Colonic mucosa (tissue), 4 donors: ENCODE results near the gene PRADC1. TPM values are rescaled to one million over a fixed set of nuclear protein-coding genes. Genes with fewer than 3 reads are reported as not detected.

Experiments used
- DNase-seq: peaks from one replicate; pipeline ENCODE4 v3.0.0-alpha.2; 2020
- H3K27ac ChIP-seq: fragments of 200-600 bp; one replicate; pipeline ENCODE4 v1.8.0; 2021
- H3K27me3 ChIP-seq: fragments of 200-600 bp; one replicate; pipeline ENCODE4 v1.8.0; 2021
- H3K36me3 ChIP-seq: fragments of 200-600 bp; one replicate; pipeline ENCODE4 v1.8.0; 2021
- H3K4me1 ChIP-seq: fragments of 200-600 bp; one replicate; pipeline ENCODE4 v1.8.0; 2021; ENCODE audit warnings: mild to moderate bottlenecking
- H3K4me3 ChIP-seq: fragments of 200-600 bp; one replicate; pipeline ENCODE4 v1.8.0; 2021
- H3K9ac ChIP-seq, 2 donors: one replicate each; pipeline ENCODE4 v1.7.0; 2013; ENCODE audit warnings: control low read depth in 2 of 2, low read depth in 2 of 2, low read length in 2 of 2
- H3K9me3 ChIP-seq: fragments of 200-600 bp; one replicate; pipeline ENCODE4 v1.8.0; 2021
- intact Hi-C: fragments of 100-400 bp; cut with DNase I; formaldehyde crosslinking; loops from one replicate; pipeline ENCODE4 v1.14.1; 2022
- total RNA-seq, 2 donors: library from RNA; stranded (reverse); fragmentation: NEBNext Ultra II Directional in 1 of 2; extraction: Animal tissue kit (Norgen Biotek cat#: 25700) in 1 of 2; gene quantifications; one replicate each; pipeline ENCODE4 v1.2.1, GENCODE V29; 2021
- TF ChIP-seq, protein P1 (sequence below): fragments of 200-600 bp; IDR thresholded peaks from one replicate; pipeline ENCODE4 v1.8.0; 2022; ENCODE audit warnings: antibody characterized with exemption, mild to moderate bottlenecking
- donor health status: healthy.
- donor health status: DM: no; HTN: no; CAD: no.
- donor health status: DM: no; HTN: no; CAD: no.

The PRADC1 gene
- total RNA-seq, 2 donors from 2014 or later = 36.2 to 47.5 TPM

DNA sequence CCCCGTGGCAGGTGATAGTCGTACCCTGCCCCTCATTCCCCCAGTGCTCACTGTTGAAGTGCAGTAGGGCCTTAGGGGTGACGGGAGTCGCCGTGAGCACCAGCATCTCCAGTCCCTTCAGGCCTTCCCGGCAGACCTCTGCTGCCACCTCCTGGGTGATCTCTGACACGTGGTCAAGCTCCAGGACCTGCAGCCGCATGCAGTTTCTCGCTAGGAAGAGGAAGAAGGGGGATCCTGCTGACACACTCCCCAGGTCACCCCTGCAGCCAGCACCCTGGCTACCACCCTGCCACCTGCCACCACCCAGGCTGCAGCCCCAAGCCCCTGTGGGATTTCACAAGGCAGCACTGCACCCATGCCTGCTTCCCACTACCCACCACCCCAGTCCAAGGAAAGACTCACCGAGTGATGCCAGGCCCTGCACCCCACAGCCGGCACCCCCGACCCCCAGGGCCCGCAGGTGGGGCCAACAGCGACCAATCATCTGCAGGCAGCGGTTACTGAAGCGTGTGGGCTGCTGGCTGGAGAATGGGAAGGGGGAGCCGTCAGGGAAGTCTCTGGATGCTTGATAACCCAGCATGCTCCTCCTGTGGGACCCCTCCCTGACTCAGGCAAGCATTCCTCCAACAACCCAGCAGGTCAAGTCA, 27.4 kb upstream of the PRADC1 start:
- Histone ChIP-seq H3K27ac (no peak overlapping the region), H3K9ac (no peak overlapping the region), H3K4me3 (no peak overlapping the region), H3K4me1 (no peaks in the 10 kb centered on the region), H3K9me3 (no peaks in the 10 kb centered on the region), H3K27me3 (no peaks in the 10 kb centered on the region), H3K36me3 (no peaks in the 10 kb centered on the region)
- TF ChIP-seq, protein P1, sequence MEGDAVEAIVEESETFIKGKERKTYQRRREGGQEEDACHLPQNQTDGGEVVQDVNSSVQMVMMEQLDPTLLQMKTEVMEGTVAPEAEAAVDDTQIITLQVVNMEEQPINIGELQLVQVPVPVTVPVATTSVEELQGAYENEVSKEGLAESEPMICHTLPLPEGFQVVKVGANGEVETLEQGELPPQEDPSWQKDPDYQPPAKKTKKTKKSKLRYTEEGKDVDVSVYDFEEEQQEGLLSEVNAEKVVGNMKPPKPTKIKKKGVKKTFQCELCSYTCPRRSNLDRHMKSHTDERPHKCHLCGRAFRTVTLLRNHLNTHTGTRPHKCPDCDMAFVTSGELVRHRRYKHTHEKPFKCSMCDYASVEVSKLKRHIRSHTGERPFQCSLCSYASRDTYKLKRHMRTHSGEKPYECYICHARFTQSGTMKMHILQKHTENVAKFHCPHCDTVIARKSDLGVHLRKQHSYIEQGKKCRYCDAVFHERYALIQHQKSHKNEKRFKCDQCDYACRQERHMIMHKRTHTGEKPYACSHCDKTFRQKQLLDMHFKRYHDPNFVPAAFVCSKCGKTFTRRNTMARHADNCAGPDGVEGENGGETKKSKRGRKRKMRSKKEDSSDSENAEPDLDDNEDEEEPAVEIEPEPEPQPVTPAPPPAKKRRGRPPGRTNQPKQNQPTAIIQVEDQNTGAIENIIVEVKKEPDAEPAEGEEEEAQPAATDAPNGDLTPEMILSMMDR = peak; percentile 29
- DNase-seq = no peak
- intact Hi-C loops = no loop called here

DNA sequence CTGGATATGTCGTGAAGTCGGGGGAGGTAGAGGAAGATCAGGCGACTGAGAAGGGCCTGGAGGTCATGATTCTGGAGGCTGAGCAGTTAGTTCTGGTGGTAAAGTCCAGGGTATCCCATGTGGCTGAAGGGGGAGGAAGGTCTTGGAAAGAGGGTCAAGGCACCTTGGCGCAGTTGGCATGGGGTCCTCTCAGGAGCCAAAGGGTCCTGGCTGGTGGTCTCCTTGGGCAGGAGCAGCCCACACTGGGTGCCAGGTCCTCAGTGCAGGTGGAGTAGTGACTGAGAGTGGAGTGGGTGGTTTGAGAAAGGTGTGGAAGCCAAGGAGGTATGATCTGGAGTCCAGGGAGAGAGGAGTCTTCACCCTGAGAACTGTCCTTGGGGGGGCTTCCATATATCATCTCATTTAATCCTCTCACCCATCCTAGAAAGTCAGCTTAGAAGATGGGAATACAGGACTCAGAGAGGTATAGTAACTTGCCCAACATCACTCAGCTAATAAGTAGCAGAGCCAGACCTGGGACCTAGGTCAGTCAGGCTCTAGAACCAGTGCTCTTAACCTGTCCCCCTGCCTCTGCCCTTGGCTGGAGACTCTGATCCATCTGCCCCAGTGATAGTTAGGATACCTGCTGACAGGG, 26.8 kb upstream of the PRADC1 start:
- no peak for DNase-seq
- Histone ChIP-seq H3K36me3 (no peaks in the 10 kb centered on the region), H3K9ac (no peak overlapping the region), H3K27me3 (no peaks in the 10 kb centered on the region), H3K4me1 (no peaks in the 10 kb centered on the region), H3K9me3 (no peaks in the 10 kb centered on the region), H3K4me3 (no peak overlapping the region), H3K27ac (no peak overlapping the region)
- intact Hi-C loops = no loop called here
- TF ChIP-seq, protein P1 = no peak

DNA sequence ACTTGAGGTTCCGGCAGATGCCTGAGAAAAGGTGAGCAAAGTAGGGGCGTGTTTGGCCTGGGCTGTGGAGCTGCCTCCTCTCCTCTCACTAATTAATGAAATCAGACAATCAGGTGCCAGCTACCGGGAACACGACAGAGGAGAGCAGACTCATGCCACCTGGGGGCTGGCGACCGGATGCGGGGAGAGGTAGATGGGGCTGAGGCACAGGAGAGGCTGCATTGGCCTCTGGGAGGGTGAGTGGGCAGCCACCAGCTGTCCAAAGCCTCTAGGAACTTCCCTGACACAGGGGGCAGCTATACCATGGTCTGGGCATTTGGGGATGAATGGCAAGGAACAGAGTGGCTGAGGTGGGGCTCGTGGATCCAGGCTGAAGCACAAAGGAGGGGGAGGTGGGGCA, 26.2 kb upstream of the PRADC1 start:
- H3K27ac ChIP-seq = no peak overlapping the region
- H3K9me3 ChIP-seq = no peaks in the 10 kb centered on the region
- no peaks in the 10 kb centered on the region for H3K4me1 ChIP-seq
- TF ChIP-seq, protein P1 = no peak
- H3K9ac ChIP-seq = no peak overlapping the region
- no peak overlapping the region for H3K4me3 ChIP-seq
- H3K36me3 ChIP-seq = no peaks in the 10 kb centered on the region
- intact Hi-C loops = no loop called here
- DNase-seq = no peak
- H3K27me3 ChIP-seq = no peaks in the 10 kb centered on the region

DNA sequence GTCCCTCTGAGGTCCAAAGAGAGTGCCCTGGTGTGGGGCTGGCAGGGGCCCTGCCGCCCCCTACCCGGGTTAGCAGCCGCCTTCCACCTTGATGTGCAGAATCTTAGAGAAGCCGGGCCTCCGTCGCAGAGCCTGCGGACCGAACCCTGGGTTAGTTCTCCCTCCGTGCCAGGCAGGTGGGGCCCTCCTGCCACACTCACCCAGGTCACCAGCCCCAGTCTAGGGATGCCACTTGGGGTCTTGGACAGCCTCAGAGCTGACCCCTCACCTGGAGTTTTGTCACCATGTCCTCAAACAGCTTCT, 25.8 kb upstream of the PRADC1 start:
- no peaks in the 10 kb centered on the region for H3K27me3 ChIP-seq
- no peak overlapping the region for H3K9ac ChIP-seq
- no peak overlapping the region for H3K4me3 ChIP-seq
- no peak overlapping the region for H3K27ac ChIP-seq
- intact Hi-C loops = no loop called here
- H3K9me3 ChIP-seq = no peaks in the 10 kb centered on the region
- H3K4me1 ChIP-seq = no peaks in the 10 kb centered on the region
- H3K36me3 ChIP-seq = no peaks in the 10 kb centered on the region
- TF ChIP-seq, protein P1 = no peak
- DNase-seq = no peak

DNA sequence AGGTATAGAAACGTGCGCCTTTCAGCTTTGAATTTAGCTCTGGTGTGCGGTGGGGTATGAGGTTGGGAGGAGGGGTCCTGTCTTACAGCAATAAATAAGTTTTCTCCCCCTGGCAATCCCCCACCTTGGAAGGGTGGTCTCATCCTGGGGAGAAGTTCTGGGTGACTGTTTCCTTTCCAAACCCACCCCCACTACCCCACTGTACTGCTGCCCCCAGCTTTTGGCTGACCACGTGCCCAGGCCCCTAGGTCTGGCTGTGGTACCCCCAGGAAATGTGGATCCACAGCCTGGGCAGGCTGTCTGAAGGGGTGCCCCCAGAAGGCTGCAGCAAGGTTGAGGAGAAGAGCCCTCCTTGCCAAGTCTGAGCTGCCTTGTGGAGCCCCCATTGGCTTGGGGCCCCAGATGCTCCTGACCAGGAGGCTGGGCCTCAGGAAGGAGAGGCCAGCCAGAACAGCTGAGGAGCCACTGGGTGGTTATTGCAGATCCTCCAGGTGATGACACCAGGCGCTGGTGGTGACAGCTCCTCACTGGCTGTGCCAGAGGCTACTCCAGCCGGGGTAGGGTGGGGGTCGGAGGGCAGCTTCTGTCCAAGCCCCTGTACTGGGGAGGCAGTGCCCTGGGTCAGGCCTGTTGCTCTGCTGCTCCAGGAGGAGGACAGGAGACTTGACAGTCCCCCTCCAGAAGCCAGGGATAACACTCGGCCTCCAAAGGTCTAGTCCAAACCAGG, 25.3 kb upstream of the PRADC1 start:
- TF ChIP-seq, protein P1 = no peak
- H3K27ac ChIP-seq = no peak overlapping the region
- no peak overlapping the region for H3K4me3 ChIP-seq
- H3K9ac ChIP-seq = no peak overlapping the region
- no peaks in the 10 kb centered on the region for H3K9me3 ChIP-seq
- no peak for DNase-seq
- no peaks in the 10 kb centered on the region for H3K27me3 ChIP-seq
- no peaks in the 10 kb centered on the region for H3K36me3 ChIP-seq
- intact Hi-C loops = no loop called here
- H3K4me1 ChIP-seq = no peaks in the 10 kb centered on the region
